ENCODE results near the gene PDGFB. TPM values are rescaled to one million over a fixed set of nuclear protein-coding genes. Genes with fewer than 3 reads are reported as not detected.

The PDGFB gene
- total RNA-seq, 1 donor from 2014 or later, result 54.8 TPM

GRCh38 chr22:39277142-39277607 is 32.4 kb upstream of the PDGFB start:
- no peak for DNase-seq (ENCODE audit: low read depth in 2 of 2)

- DNase-seq (ENCODE audit: low read depth in 2 of 2), result no peak
These were observed 31.8 kb upstream of the PDGFB start for GRCh38 chr22:39276440-39277141.

GRCh38 chr22:39275814-39276439 is 31.1 kb upstream of the PDGFB start:
- no peak for DNase-seq (ENCODE audit: low read depth in 2 of 2)

- DNase-seq (ENCODE audit: low read depth in 2 of 2), result no peak
These were observed 29.4 kb upstream of the PDGFB start for GRCh38 chr22:39273950-39274887.

- no peak for DNase-seq (ENCODE audit: low read depth in 2 of 2)
These were observed 26.0 kb upstream of the PDGFB start for GRCh38 chr22:39270792-39271191.

GRCh38 chr22:39270280-39270679 is 25.5 kb upstream of the PDGFB start:
- DNase-seq (ENCODE audit: low read depth in 2 of 2), result peak in 1 of 2 donors; percentile 37

- DNase-seq (ENCODE audit: low read depth in 2 of 2), result no peak
These were observed 24.5 kb upstream of the PDGFB start for GRCh38 chr22:39269095-39269790.

GRCh38 chr22:39268645-39269044 is 23.9 kb upstream of the PDGFB start:
- DNase-seq (ENCODE audit: low read depth in 2 of 2), result no peak

GRCh38 chr22:39267974-39268373 is 23.2 kb upstream of the PDGFB start:
- DNase-seq (ENCODE audit: low read depth in 2 of 2), result no peak

- no peak for DNase-seq (ENCODE audit: low read depth in 2 of 2)
These were observed 21.7 kb upstream of the PDGFB start for GRCh38 chr22:39266398-39267030.

GRCh38 chr22:39265143-39265886 is 20.5 kb upstream of the PDGFB start:
- DNase-seq (ENCODE audit: low read depth in 2 of 2), result no peak

GRCh38 chr22:39264349-39265038 is 19.7 kb upstream of the PDGFB start:
- DNase-seq (ENCODE audit: low read depth in 2 of 2), result no peak

GRCh38 chr22:39263626-39264348 is 19.0 kb upstream of the PDGFB start:
- DNase-seq (ENCODE audit: low read depth in 2 of 2), result no peak

- no peak for DNase-seq (ENCODE audit: low read depth in 2 of 2)
These were observed 14.9 kb upstream of the PDGFB start for GRCh38 chr22:39259666-39260065.

- DNase-seq (ENCODE audit: low read depth in 2 of 2), result no peak
These were observed 13.2 kb upstream of the PDGFB start for GRCh38 chr22:39257901-39258475.

- no peak for DNase-seq (ENCODE audit: low read depth in 2 of 2)
These were observed 12.2 kb upstream of the PDGFB start for GRCh38 chr22:39256979-39257378.

GRCh38 chr22:39256186-39256552 is 11.4 kb upstream of the PDGFB start:
- DNase-seq (ENCODE audit: low read depth in 2 of 2), result no peak

- DNase-seq (ENCODE audit: low read depth in 2 of 2), result no peak
These were observed 10.8 kb upstream of the PDGFB start for GRCh38 chr22:39255449-39256185.
